HepG2 (cell line): ENCODE data around the gene C20orf96. TPM values are rescaled to one million over a fixed set of nuclear protein-coding genes. Genes with fewer than 3 reads are reported as not detected.

Experiments
- ARID5B ChIP-seq: IDR thresholded peaks from 2 replicates; pipeline ENCODE4 v1.4.0; 2020; ENCODE audit warnings: mild to moderate bottlenecking, missing genetic modification reagents
- ATF5 ChIP-seq: sonication (generic); formaldehyde crosslinking; IDR thresholded peaks from 2 replicates; pipeline ENCODE4 v1.4.0; 2020; ENCODE audit warnings: mild to moderate bottlenecking, low read depth, missing genetic modification reagents
- BRCA1 ChIP-seq: sonication (generic); formaldehyde crosslinking; IDR thresholded peaks from 2 replicates; pipeline ENCODE4 v1.4.0; 2020; ENCODE audit warnings: missing genetic modification reagents
- HIVEP1 ChIP-seq: sonication (generic); formaldehyde crosslinking; IDR thresholded peaks from 2 replicates; pipeline ENCODE4 v1.4.0; 2020; ENCODE audit warnings: mild to moderate bottlenecking, missing genetic modification reagents
- MED13 ChIP-seq: sonication (generic); formaldehyde crosslinking; IDR thresholded peaks from 2 replicates; pipeline ENCODE4 v1.5.0; 2020; ENCODE audit warnings: missing genetic modification reagents
- NFKB2 ChIP-seq: sonication (generic); formaldehyde crosslinking; IDR thresholded peaks from 2 replicates; pipeline ENCODE4 v1.4.0; 2020; ENCODE audit warnings: missing genetic modification reagents, borderline replicate concordance
- NFRKB ChIP-seq: fragments of 450-650 bp; IDR thresholded peaks from 2 replicates; pipeline ENCODE4 v1.6.1; 2017
- POLR2AphosphoS5 ChIP-seq: IDR thresholded peaks from 2 replicates; pipeline ENCODE4 v1.6.1; 2012; ENCODE audit warnings: low read depth, low read length
- POLR2G ChIP-seq: fragments of 200-400 bp; formaldehyde crosslinking; IDR thresholded peaks from 2 replicates; pipeline ENCODE4 v1.6.1; 2018; ENCODE audit warnings: mild to moderate bottlenecking, low read depth, low read length, moderate library complexity
- RARA ChIP-seq: IDR thresholded peaks from 2 replicates; pipeline ENCODE4 v1.6.1; 2016; ENCODE audit warnings: missing genetic modification reagents, missing compliant biosample characterization
- SP4 ChIP-seq: sonication (generic); formaldehyde crosslinking; IDR thresholded peaks from 2 replicates; pipeline ENCODE4 v1.8.1; 2023; ENCODE audit warnings: mild to moderate bottlenecking, missing genetic modification reagents
- SRF ChIP-seq: IDR thresholded peaks from 2 replicates; pipeline ENCODE4 v1.6.1; 2011; ENCODE audit warnings: mild to moderate bottlenecking, low read depth, low read length, moderate library complexity
- SRSF4 ChIP-seq: fragments of 200-400 bp; formaldehyde crosslinking; IDR thresholded peaks from one replicate; pipeline ENCODE4 v1.6.1; 2018; ENCODE audit warnings: mild to moderate bottlenecking, low read depth, low read length, moderate library complexity; ENCODE audit not compliant: poor library complexity, severe bottlenecking
- ZBTB1 ChIP-seq: sonication (generic); formaldehyde crosslinking; IDR thresholded peaks from 2 replicates; pipeline ENCODE4 v1.4.0; 2020; ENCODE audit warnings: missing genetic modification reagents, borderline replicate concordance
- ZBTB25 ChIP-seq: IDR thresholded peaks from 2 replicates; pipeline ENCODE4 v1.6.1; 2018; ENCODE audit warnings: missing genetic modification reagents
- ZC3H13 ChIP-seq: sonication (generic); formaldehyde crosslinking; IDR thresholded peaks from 2 replicates; pipeline ENCODE4 v1.8.1; 2023; ENCODE audit warnings: mild to moderate bottlenecking, missing genetic modification reagents, moderate library complexity
- ZMYM3 ChIP-seq: sonication (generic); formaldehyde crosslinking; IDR thresholded peaks from 2 replicates; pipeline ENCODE4 v1.5.1; 2020; ENCODE audit warnings: mild to moderate bottlenecking, missing genetic modification reagents
- ZNF232 ChIP-seq: sonication (generic); formaldehyde crosslinking; IDR thresholded peaks from 2 replicates; pipeline ENCODE4 v1.4.0; 2020; ENCODE audit warnings: missing genetic modification reagents, borderline replicate concordance
- ZNF607 ChIP-seq: sonication (generic); formaldehyde crosslinking; IDR thresholded peaks from 2 replicates; pipeline ENCODE4 v1.5.1; 2020; ENCODE audit warnings: missing genetic modification reagents, mild to moderate bottlenecking, borderline replicate concordance
- polyA plus RNA-seq, 8 experiments: library from polyadenylated mRNA; depleted of rRNA in 3 of 8; stranded (reverse) in 7 of 8; unstranded in 1 of 8; fragments of >200 nt; fragmentation: Illumina TruSeq in 4 of 8; extraction: Trizol in 4 of 8; gene quantifications; 2 replicates each; pipeline versions ENCODE4 v1.2.1 to v1.2.3, GENCODE V29; 2011 to 2016; ENCODE audit warnings: low read depth in 4 of 8, missing spikeins in 1 of 8, mixed read lengths in 1 of 8; ENCODE audit not compliant: insufficient read depth in 1 of 8
- total RNA-seq, 5 experiments: library from RNA; depleted of rRNA; stranded (reverse); fragments of >200 nt; fragmentation: Illumina TruSeq; extraction: Trizol; gene quantifications; 2 replicates each; pipeline ENCODE4 v1.2.3, GENCODE V29; 2016; ENCODE audit warnings: low read depth in 1 of 5
- TF ChIP-seq, protein P1 (sequence below): sonication (generic); formaldehyde crosslinking; IDR thresholded peaks from 2 replicates; pipeline ENCODE4 v1.8.1; 2023; ENCODE audit warnings: mild to moderate bottlenecking, missing genetic modification reagents

The C20orf96 gene
- total and polyA plus RNA-seq, 2 of the 13 experiments (the other 11 are each of a cell fraction or from before 2014, with no cell fraction given), result 3.8 to 20.6 TPM

DNA sequence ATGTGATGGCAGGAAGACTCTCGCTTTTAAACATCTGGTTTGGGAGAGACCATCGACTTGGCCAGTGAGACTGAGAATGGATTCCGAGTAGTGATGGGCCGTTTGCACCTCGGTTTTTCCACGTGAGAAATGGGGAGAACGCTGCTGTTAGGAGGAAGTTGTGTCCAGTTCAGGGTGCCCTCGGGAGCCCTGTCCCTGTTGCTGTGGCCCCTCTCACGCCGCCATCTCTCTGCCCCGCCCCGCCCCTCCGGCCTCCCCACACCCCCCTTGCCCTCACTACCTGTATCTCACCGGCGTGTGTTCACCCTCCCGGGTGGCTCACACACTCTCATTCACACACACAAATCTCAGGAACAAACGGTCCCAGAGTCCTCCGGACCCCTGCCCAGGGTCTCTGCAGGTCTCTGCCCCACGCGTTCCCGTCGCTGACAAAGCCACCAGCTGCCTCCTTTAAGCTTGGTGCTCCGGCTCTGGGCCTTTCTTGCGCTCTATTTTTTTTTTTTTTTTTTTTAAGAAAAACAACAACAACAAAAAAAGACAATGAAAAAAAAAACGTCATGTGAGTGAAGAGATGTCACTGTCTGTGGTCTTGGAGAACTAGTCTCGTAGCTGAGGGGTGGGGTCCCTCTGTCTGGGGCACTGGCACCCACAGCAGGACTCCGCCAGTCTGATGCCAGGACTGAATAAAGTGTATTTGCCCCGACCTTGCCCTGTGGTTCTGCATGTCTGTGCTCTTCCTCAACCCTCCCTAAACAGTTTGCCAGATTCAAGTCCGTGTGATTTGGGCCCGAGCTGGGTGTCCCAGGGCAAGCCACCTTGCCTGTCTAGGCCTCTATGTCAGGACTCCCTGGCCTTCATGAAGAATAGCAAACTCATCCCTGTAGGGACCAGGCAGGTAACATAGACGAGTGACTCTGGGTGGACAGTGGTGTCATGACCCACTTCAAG, 37.8 kb upstream of the C20orf96 start (continued):
- TF ChIP-seq MED13 (CRISPR knock-in tag), result 0 out of 2 replicates have a peak, but pooled peaks have one; percentile 9
- TF ChIP-seq RARA (CRISPR knock-in tag), result no peak
- no peak for TF ChIP-seq ARID5B (CRISPR knock-in tag)
- TF ChIP-seq ZBTB25 (CRISPR knock-in tag), result no peak
- peak; percentile 84; the same call in 1 of the 2 replicates for TF ChIP-seq ZC3H13 (CRISPR knock-in tag)
- TF ChIP-seq ZMYM3 (CRISPR knock-in tag), result peak; percentile 57; the same call in 1 of the 2 replicates
- TF ChIP-seq, protein P1, sequence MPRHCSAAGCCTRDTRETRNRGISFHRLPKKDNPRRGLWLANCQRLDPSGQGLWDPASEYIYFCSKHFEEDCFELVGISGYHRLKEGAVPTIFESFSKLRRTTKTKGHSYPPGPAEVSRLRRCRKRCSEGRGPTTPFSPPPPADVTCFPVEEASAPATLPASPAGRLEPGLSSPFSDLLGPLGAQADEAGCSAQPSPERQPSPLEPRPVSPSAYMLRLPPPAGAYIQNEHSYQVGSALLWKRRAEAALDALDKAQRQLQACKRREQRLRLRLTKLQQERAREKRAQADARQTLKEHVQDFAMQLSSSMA (CRISPR knock-in tag), result no peak
- TF ChIP-seq SP4 (CRISPR knock-in tag), result peak; percentile 27; the same call in 1 of the 2 replicates
- TF ChIP-seq SRSF4, result no peak
- peak; percentile 14; the same call in 1 of the 2 replicates for TF ChIP-seq POLR2G
- TF ChIP-seq ZNF232 (CRISPR knock-in tag), result no peak
- TF ChIP-seq ZNF607 (CRISPR knock-in tag), result no peak
- no peak for TF ChIP-seq ZBTB1
- TF ChIP-seq HIVEP1 (CRISPR knock-in tag), result 0 out of 2 replicates have a peak, but pooled peaks have one; percentile 28
- peak; percentile 45; the same call in 1 of the 2 replicates for TF ChIP-seq POLR2AphosphoS5
- no peak for TF ChIP-seq NFKB2 (CRISPR knock-in tag)
- no peak for TF ChIP-seq SRF
- 0 out of 2 replicates have a peak, but pooled peaks have one; percentile 2 for TF ChIP-seq BRCA1
- no peak for TF ChIP-seq NFRKB
- TF ChIP-seq ATF5, result no peak
- TF ChIP-seq, all 625 proteins: peak for 36
